NCI-H226 (cell line): Measurements from ENCODE around the gene KPNA1.

Experiments used
- DNase-seq: peaks from one replicate; pipeline ENCODE4 v3.0.0-alpha.2; 2015

KPNA1 gene

GRCh38 chr3:122410111-122410510 is 104.6 kb downstream of the KPNA1 start:
- no peak for DNase-seq

DNA sequence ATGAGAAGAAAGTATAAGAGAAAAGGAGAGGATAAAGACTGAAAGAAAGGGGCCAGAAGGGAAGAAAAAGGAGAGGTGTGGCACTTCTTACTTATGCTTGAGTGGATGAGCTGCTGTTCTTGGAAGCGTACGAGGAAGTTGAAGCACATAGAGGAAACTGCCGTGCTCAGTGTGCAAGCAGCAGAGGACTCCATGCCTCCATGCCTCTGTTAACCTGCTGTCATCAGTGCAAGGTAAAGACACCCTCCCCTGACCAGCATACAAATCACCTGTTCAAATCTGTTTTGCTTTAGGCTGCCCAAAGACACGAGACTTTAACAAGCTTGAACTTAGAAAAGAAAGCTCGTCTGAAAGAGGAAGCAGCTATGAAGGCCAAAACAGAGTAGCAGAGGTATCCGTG is 105.3 kb downstream of the KPNA1 start:
- DNase-seq, result no peak

DNA sequence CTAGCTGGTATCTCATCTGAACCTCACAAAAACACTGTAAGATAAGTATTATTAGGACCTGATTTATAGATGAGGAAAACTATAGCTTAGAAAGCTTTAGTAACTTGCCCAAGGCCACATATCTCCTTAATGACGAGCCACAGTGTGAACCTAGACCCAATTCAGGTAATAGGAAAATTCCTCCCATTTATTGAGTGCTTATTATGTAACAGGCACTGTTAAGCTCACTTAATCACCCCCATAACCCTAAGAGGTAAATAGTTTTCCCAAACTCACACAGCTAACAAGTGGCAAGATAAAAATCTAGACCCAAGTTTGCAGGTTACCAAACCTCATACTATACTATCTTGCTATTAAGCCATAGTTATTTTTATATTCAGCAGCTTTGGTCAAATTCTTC is 106.8 kb downstream of the KPNA1 start:
- DNase-seq, result no peak

GRCh38 chr3:122406198-122406597 is 108.5 kb downstream of the KPNA1 start:
- no peak for DNase-seq

DNA sequence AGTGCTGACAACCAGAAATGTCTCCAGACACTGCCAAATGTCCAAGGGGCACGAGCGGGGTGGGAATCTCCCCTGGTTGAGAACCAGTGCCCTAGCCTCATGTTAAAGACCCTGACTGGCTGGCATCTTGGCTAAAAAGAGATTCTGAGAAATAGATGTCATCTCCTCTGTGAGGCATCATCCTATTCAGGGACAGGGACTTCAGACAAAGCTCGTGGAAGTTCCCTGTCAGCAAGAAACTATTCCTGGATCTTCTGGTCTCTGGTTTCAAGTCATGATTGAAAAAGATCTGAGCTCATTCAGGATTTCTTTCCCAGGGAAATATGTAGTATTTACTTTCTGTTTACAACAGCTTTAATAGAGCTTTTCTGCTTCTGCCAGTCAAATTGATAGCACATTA is 109.7 kb downstream of the KPNA1 start:
- DNase-seq, result no peak

- DNase-seq, result no peak
These were observed 111.2 kb downstream of the KPNA1 start for GRCh38 chr3:122403489-122403888.

- DNase-seq, result no peak
These were observed 115.8 kb downstream of the KPNA1 start for GRCh38 chr3:122398920-122399319.

DNA sequence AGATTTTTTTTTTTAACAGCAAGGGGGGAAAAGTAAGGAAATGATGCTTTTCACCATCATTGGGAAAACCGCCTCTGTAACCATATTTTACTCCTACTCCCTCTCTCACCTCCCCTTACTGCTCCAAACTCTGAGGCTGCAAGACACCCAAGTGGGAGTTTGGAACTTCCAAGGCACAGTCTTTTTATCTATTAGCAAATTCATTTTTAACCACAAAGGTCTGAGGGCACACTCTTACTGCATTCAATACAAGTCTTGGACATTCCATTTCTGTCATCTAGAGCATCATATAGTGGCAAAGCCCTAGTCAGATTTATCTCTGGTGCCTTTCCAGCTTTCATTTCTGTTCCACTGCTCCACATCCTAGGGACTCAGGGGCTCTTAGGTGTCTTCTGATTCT is 117.5 kb downstream of the KPNA1 start:
- no peak for DNase-seq

DNA sequence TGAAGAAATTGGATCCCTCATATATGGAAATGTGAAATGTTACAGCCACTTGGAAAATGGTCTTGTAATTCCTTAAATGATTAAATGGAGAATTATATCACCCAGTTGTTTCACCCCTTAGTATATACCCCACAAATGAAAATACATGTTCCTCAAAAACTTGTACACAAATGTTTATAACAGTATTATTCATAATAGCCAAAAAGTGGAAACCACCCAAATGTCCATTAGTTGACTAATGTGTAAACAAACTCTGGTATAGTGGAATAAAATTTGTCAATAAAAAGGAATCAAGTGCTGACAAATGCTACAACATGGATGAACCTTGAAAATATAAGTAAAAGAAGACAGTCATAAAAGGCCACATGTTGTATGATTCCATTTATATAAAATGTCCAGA is 118.2 kb downstream of the KPNA1 start:
- DNase-seq, result no peak

- DNase-seq, result no peak
These were observed 119.2 kb downstream of the KPNA1 start for GRCh38 chr3:122395582-122395981.

- DNase-seq, result no peak
These were observed 120.6 kb downstream of the KPNA1 start for GRCh38 chr3:122394173-122394572.

DNA sequence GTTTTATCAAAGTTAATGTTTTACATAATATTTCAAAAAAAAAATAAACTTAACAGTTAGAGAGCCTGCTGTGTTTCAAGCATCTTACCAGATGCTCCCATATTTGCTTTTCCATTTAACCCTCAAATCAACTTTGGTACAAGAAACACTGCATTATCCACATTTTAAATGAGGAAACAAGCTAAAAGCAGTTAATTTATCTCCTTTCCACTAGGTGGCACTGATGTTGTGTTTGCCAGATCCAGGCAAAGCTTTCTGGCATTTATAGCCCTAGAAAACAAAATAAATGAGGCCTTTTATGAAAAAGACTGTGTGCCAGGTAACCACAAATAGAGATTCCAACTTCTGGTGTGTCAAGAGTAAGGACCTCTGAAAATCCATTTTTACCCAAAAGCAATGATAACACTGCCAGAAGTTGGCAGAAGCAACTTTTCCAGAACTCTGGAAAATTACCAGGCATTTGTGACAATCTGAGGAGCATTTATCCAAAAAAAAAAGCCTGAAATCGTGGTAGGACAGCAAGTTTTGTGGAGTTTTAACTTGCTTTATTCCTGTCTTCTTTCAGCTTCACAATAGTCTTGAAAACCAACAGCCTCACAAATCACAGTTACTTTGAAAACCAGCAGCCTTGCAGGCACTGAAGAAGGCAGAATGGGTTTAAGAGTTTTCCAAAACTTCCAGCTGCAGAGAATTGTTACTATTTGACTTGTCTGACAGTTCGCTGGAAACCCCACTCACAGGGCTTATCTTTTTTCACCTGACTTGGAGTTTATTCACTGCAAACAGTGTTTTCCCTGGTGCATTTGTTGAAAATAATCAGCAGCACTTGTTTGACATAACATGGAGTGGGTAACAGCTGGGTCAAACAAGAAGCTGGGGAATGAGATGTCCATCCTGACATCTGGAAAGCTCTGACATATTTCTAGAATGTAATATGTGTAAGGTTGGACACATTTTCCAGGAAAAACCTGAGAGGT is 121.6 kb downstream of the KPNA1 start:
- no peak for DNase-seq

DNA sequence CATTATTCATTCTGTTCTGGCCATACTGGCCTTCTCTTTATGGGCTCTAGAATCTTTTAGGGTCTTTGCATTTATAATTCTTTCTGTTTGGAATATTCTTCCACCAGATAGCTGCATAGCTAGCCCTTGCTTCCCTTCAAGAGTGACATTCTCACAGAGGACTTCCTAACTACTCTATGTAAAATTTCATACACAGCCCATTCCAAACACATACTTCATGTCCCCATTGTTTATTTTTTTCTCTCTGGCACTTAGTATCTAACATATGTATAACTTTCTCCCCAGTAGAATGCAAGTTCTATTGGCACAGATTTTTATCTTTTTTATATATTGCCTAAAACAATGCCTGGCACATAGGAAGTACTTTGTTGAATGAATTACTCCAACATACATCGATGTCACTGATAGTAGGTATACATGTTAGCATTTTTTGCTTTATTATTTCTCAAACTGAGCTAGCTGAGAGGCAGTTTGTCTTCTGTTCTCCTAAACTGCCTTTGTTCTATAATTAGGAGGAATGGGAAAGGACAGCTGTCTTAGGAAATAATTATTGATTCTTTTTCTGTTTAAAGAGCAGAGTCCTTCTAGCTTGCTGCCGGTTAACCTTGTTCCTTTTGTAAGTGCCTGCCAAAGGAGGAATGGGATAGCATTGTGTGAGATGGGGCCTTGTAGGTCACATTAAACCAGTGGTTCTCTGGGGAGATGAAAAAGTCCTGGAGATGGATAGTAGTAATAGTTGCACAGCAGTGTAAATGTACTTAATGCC is 122.9 kb downstream of the KPNA1 start:
- DNase-seq, result no peak

DNA sequence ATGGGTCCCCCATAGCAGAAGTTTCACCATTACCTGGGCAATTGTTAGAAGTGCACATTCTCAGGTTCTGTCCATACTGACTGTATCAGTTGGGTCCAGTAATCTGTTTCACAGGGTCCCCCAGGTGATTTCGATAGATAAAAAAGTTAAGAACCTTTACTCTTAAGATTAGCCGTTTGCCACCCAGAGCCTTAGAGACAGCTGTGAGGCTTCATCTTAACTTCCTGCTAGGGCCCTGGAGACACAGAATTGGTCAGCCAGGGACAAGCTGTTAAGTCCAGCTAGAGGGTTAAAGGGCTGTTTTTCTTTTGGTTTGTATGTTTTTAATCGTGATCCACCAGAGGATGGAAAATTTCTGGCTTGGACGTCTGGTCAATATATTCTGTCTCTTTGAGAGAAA is 124.1 kb downstream of the KPNA1 start:
- DNase-seq, result no peak

DNA sequence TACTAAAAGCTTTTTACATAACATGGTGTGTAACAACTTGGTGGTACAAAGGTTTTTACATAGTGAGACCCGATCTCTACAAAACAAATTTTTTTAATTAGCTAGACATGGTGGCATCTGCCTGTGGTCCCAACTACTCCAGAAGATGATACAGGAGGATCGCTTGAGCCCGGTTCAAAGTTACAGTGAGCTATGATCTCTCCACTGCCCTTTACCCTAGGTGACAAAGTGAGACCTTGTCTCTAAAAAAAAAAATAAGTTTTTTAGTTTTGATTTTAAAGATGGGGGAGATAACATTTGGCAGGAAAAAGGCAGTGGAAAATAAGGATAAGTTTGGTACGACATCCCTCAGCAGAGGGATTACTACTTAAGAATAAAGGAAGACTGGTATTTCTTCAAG is 124.8 kb downstream of the KPNA1 start:
- DNase-seq, result no peak

GRCh38 chr3:122389197-122389596 is 125.5 kb downstream of the KPNA1 start:
- no peak for DNase-seq

DNA sequence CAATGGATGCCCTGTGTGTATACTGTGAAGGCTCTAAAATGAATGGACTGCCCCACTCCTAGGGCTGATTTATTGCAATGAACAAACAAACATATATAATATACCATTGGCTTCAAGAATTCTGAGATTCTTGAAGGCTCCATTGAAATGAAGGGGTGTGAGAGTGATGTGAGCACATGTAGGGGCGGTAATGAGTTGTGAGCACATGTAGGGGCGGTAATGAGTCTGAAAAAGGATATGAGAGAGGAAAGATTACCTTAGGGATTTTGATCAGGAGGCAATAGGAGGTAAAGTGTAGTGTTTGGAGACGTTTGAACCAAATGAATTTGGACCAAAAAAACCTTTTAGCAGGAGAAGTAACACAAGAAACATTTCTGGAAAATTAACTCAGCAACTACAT is 127.0 kb downstream of the KPNA1 start:
- DNase-seq, result no peak

- peak; percentile 71 for DNase-seq
These were observed 130.7 kb downstream of the KPNA1 start, which contains the start of gene FAM162A for GRCh38 chr3:122383771-122384697. Gene FAM162A, plus strand, starts transcription at chr3:122384182. Its CDS starts 84 bp downstream, at chr3:122384266.

DNA sequence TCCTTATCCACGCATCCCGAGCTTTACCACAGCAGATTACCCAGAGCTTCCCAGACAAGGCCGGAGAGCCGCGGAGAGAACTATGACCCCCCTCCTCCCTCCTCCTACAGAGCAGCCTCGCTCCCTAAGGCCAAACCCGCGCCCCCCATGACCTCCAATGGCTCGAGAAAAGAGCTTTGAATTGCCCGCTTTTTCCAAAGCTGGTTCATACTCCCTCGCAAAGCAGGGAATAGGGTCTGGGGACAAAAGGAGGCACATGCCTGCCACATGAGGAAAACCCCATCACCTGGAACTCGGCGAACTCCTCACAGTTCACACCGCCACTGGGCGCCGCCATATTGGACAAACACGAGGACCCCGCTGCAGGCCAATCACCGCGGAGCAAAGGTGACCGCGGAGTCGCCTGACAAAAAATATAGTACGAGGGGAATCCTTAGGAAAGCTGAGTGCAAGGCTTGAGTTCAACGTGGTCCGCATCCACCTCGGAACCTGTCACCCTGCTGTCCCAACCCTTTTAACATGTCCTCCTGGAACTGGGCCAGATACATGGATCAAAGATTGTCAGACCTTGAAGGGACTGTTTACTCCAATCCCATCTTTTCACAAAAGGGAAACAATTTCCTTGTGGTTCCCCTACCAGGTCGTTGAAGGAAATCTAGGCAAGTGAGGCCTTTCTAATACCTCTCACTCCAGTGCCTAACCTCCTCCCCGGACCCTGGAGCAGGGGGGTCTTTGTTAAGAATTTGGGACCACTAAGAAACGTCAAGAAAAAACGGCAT is 131.7 kb downstream of the KPNA1 start, which contains the start of gene MIX23:
MIX23 (minus strand) TSS at position 344 of the 779 bp plus-strand sequence; CDS start at position 337, 7 bp downstream.
- peak; percentile 58 for DNase-seq

DNA sequence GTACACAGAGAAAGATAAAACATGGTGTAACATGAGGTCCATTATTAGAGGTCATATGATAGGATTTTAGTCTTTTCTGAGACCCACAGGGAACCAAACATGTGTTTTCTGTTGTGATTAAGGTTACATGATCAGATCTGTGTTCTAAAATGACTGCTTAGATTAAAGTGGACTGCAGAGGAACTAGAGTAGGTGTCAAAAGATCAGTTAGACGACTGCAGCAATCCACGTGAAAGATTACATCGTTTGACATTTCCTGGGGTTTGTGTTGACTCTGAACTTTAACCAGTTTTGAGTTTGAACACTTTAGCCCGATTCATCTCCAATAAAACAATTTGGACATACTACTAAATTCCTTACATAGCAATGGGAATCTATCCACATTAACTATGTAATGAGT is 136.8 kb downstream of the KPNA1 start:
- DNase-seq, result no peak

GRCh38 chr3:122374034-122374433 is 140.7 kb downstream of the KPNA1 start:
- no peak for DNase-seq
